Adrenal gland (tissue), 12 donors: ENCODE results near the gene MITF. TPM values are rescaled to one million over a fixed set of nuclear protein-coding genes. Genes with fewer than 3 reads are reported as not detected.

Experiments
- DNase-seq, 7 donors: peaks; one replicate each; pipeline ENCODE4 v3.0.0-alpha.2; 2019 to 2020
- H3K27ac ChIP-seq, 5 donors: fragments of 200-600 bp; sonication (generic) in 4 of 5; 1 replicate in 3 of 5; 2 replicates in 2 of 5; pipeline versions ENCODE4 v1.5.1 to v1.8.0; 2016 to 2020; ENCODE audit warnings: mild to moderate bottlenecking in 1 of 5
- H3K27me3 ChIP-seq: fragments of 200-600 bp; 2 replicates; pipeline ENCODE4 v1.8.0; 2021
- H3K36me3 ChIP-seq, 2 donors: fragments of 200-600 bp; replicated peaks in 1 of 2; 1 replicate in 1 of 2; 2 replicates in 1 of 2; pipeline versions ENCODE4 v1.5.1 to v1.8.0; 2018 to 2022
- H3K4me1 ChIP-seq, 2 donors: fragments of 200-600 bp; replicated peaks in 1 of 2; 1 replicate in 1 of 2; 2 replicates in 1 of 2; pipeline versions ENCODE4 v1.5.1 to v1.8.0; 2018 to 2021
- H3K4me3 ChIP-seq, 4 donors: fragments of 200-600 bp; sonication (generic) in 3 of 4; one replicate each; pipeline ENCODE4 v1.5.1; 2016 to 2018
- H3K9me3 ChIP-seq, 3 donors: fragments of 200-600 bp; sonication (generic) in 1 of 3; replicated peaks in 1 of 3; 1 replicate in 2 of 3; 2 replicates in 1 of 3; pipeline versions ENCODE4 v1.5.1 to v1.8.0; 2016 to 2021
- POLR2A ChIP-seq, 2 donors: fragments of 450-650 bp; IDR thresholded peaks; one replicate each; pipeline ENCODE4 v1.6.1; 2017; ENCODE audit warnings: antibody characterized with exemption in 2 of 2, mild to moderate bottlenecking in 2 of 2, moderate library complexity in 1 of 2
- WGBS, 4 donors: extraction: QIAGEN DNeasy Blood & Tissue Kit in 2 of 4; methylation state at CpG; one replicate each; pipeline versions ENCODE4 v1.1.5 to v1.1.7; 2013 to 2017; 5-methylcytosine and 5-hydroxymethylcytosine counted together
- intact Hi-C, 2 donors: fragments of 100-400 bp; cut with DNase I; formaldehyde crosslinking; loops; one replicate each; pipeline versions ENCODE4 v1.14.1 to v1.15.0; 2022 to 2023
- polyA plus RNA-seq, 3 donors: library from polyadenylated mRNA; stranded (reverse); fragments of 200-250 nt in 2 of 3; fragments of 350-450 nt in 1 of 3; fragmentation: Illumina TruSeq in 1 of 3; extraction: RNeasy Lipid Tissue Mini Kit (QIAGEN cat#74804) in 1 of 3; gene quantifications; one replicate each; pipeline ENCODE4 v1.2.3, GENCODE V29; 2013 to 2014
- total RNA-seq, 9 donors: library from RNA; depleted of rRNA in 4 of 9; stranded (reverse); fragments of >200 nt in 4 of 9; fragments of 120-200 nt in 1 of 9; fragmentation: NEBNext Ultra II Directional in 1 of 9; extraction: Animal tissue kit (Norgen Biotek cat#: 25700) in 1 of 9; gene quantifications; one replicate each; pipeline versions ENCODE4 v1.1.0 to v1.2.4, GENCODE V29; 2013 to 2023
- TF ChIP-seq, protein P1 (sequence below), 6 experiments: fragments of 450-650 bp in 4 of 6; fragments of 200-600 bp in 2 of 6; sonication (generic) in 1 of 6; IDR thresholded peaks; 1 replicate in 5 of 6; 2 replicates in 1 of 6; pipeline versions ENCODE4 v1.5.1 to v1.8.0; 2016 to 2021; ENCODE audit warnings: antibody characterized with exemption in 6 of 6, mild to moderate bottlenecking in 2 of 6, moderate library complexity in 1 of 6
- donor health status: healthy with polysubstance abuse.
- donor health status: Bipolar disorder and iron deficiency.
- donor health status: DM: yes; HTN: yes; CAD: no.
- donor health status: DM: no; HTN: no; CAD: no.
- donor health status: DM: no; HTN: no; CAD: no.
- donor health status: DM: yes; HTN: yes; CAD: no.

The MITF gene
- total and polyA plus RNA-seq, 12 donors = 2.4 to 23.4 (median 10.6) TPM

DNA sequence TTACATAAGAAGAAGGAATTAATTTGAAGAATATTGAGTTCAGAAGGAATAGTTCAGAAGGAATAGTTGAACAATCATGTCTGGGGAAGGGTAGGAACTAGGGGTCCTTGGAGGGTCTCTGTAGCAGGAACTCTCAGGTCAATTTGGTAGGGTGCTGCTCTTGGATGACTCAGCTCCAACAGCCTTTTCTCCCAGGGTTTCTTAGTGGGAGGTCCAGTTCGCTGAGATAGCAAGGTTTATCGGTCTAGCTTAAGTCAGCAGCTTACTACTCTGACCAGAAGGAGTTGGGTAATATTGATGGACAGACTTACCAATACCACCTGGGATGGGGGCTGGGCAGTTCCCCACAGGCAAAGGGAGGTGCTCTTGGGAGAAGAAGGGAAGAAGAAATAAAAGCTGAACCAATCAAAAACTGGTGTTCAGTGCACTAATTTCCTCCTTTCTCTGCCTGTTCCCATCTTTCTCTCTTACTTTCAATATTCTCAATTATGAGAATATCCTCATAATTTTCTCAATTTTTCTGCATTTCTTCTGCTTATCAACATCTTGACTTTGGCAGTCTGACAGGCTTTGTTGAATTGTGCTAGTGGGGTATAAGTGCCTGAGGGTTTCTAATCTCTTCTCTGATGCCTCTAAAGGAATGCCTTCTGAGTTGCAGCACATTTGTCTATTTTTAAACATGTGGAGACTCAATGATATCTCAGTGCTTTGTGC lies 14.4 kb upstream of the MITF start:
- intact Hi-C loops = no loop called here
- TF ChIP-seq, protein P1, sequence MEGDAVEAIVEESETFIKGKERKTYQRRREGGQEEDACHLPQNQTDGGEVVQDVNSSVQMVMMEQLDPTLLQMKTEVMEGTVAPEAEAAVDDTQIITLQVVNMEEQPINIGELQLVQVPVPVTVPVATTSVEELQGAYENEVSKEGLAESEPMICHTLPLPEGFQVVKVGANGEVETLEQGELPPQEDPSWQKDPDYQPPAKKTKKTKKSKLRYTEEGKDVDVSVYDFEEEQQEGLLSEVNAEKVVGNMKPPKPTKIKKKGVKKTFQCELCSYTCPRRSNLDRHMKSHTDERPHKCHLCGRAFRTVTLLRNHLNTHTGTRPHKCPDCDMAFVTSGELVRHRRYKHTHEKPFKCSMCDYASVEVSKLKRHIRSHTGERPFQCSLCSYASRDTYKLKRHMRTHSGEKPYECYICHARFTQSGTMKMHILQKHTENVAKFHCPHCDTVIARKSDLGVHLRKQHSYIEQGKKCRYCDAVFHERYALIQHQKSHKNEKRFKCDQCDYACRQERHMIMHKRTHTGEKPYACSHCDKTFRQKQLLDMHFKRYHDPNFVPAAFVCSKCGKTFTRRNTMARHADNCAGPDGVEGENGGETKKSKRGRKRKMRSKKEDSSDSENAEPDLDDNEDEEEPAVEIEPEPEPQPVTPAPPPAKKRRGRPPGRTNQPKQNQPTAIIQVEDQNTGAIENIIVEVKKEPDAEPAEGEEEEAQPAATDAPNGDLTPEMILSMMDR (IDR thresholded peaks at IDR 0.05) = no peak
- TF ChIP-seq POLR2A (IDR thresholded peaks at IDR 0.05) = no peak
- Histone ChIP-seq H3K4me1 (no peaks in the 10 kb centered on the region), H3K36me3 (no peaks in the 10 kb centered on the region), H3K4me3 (no peak overlapping the region), H3K27ac (no peak overlapping the region), H3K27me3 (no peaks in the 10 kb centered on the region), H3K9me3 (no peaks in the 10 kb centered on the region)
- no peak for DNase-seq
- 78 to 89% (median 84%) methylated on average over 2 of the region's 2 CpGs for WGBS, 4 donors

DNA sequence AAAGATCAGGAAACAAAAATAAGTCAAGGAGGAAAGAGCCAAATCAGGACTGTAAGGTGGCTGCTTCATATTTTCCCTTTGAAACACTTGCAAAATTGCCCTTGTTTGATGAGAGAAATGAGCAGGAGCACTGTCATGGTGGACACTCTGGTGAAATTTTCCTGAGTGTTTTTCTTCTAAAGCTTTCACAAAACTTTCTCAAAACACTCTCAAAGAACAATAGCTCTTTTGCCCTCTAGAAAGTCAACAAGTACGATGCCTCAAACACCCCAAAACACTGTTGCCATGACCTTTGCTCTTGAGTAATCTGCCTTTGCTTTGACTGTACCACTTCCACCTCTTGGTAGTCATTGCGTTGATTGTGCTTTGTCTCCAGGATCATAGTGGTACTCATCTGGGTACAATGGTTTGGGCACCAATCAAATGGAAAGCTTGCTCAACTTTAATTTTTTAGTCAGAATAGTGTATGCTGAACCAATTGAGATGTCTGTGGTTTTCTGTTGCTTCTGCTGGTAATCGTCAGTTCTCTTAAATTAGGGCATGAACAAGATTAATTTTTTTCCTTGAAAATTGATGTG lies 13.2 kb upstream of the MITF start:
- 76 to 87% (median 79%) methylated on average over 3 of the region's 3 CpGs for WGBS, 4 donors
- no peaks in the 10 kb centered on the region for H3K4me1 ChIP-seq
- H3K4me3 ChIP-seq = no peak overlapping the region
- TF ChIP-seq, protein P1 (IDR thresholded peaks at IDR 0.05) = no peak
- TF ChIP-seq POLR2A (IDR thresholded peaks at IDR 0.05) = no peak
- no peak for DNase-seq
- no peaks in the 10 kb centered on the region for H3K9me3 ChIP-seq
- H3K27ac ChIP-seq = no peak overlapping the region
- H3K27me3 ChIP-seq = no peaks in the 10 kb centered on the region
- no peaks in the 10 kb centered on the region for H3K36me3 ChIP-seq
- intact Hi-C loops = no loop called here

- Histone ChIP-seq H3K4me1 (no peaks in the 10 kb centered on the region), H3K4me3 (no peak overlapping the region), H3K9me3 (no peaks in the 10 kb centered on the region), H3K27me3 (no peaks in the 10 kb centered on the region), H3K27ac (no peak overlapping the region), H3K36me3 (no peaks in the 10 kb centered on the region)
- intact Hi-C loops = no loop called here
- no peak for DNase-seq
- WGBS, 4 donors = 85 to 93% (median 89%) methylated on average over 6 of the region's 6 CpGs
- TF ChIP-seq, protein P1 (IDR thresholded peaks at IDR 0.05) = no peak
- TF ChIP-seq POLR2A (IDR thresholded peaks at IDR 0.05) = no peak
These were observed 9.9 kb upstream of the MITF start for GRCh38 chr3:69729147-69729919.

DNA sequence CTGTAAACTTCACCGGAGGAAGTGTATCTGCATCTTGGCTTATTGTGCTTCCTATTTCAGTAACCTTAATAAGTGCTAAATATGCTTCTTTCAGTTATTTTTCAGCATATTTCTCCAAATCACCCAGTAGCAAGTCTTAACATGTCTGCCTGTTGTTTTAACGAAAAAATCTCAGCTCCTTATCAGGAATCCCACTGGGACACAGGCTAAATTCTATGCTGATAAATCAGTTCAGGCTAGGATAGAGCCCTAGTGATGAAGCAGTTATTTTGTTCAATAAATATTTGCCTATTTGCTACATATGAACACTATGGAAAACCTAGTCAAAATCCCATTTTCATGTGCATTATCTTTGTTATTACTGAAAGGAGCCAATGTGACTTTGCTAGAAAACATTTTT lies 8.2 kb upstream of the MITF start:
- no peaks in the 10 kb centered on the region for H3K27me3 ChIP-seq
- no peaks in the 10 kb centered on the region for H3K36me3 ChIP-seq
- WGBS, 4 donors = 62 to 75% (median 67%) methylated on average over 2 of the region's 2 CpGs
- H3K4me3 ChIP-seq = no peak overlapping the region
- H3K4me1 ChIP-seq = no peaks in the 10 kb centered on the region
- no peak for DNase-seq
- no peak overlapping the region for H3K27ac ChIP-seq
- TF ChIP-seq, protein P1 (IDR thresholded peaks at IDR 0.05) = no peak
- intact Hi-C loops = no loop called here
- H3K9me3 ChIP-seq = no peaks in the 10 kb centered on the region
